Prostate gland (tissue), 2 donors: ENCODE results near the gene DHX16. TPM values are rescaled to one million over a fixed set of nuclear protein-coding genes. Genes with fewer than 3 reads are reported as not detected.

Source experiments
- DNase-seq: peaks from one replicate; pipeline ENCODE4 v3.0.0-alpha.2; 2019; ENCODE audit warnings: low spot score
- H3K27ac ChIP-seq, 2 donors: fragments of 200-600 bp; sonication (generic); 2 replicates each; pipeline ENCODE4 v1.5.1; 2017 to 2019
- H3K27me3 ChIP-seq: fragments of 200-600 bp; sonication (generic); replicated peaks from 2 replicates; pipeline ENCODE4 v1.5.1; 2019; ENCODE audit not compliant: insufficient read depth
- H3K36me3 ChIP-seq, 2 donors: fragments of 200-600 bp; sonication (generic); 1 replicate in 1 of 2; 2 replicates in 1 of 2; pipeline versions ENCODE4 v1.5.1 to v1.8.1; 2017 to 2019
- H3K4me1 ChIP-seq: fragments of 200-600 bp; sonication (generic); replicated peaks from 2 replicates; pipeline ENCODE4 v1.5.1; 2019
- H3K4me3 ChIP-seq, 2 donors: fragments of 200-600 bp; sonication (generic); 2 replicates each; pipeline ENCODE4 v1.5.1; 2017 to 2019
- H3K9me3 ChIP-seq: fragments of 200-600 bp; sonication (generic); 2 replicates; pipeline ENCODE4 v1.5.1; 2017
- CTCF ChIP-seq, 4 experiments: fragments of 200-600 bp in 2 of 4; fragments of 450-650 bp in 2 of 4; sonication (generic) in 2 of 4; IDR thresholded peaks; 1 replicate in 3 of 4; 2 replicates in 1 of 4; pipeline ENCODE4 v1.5.1; 2016 to 2019; ENCODE audit warnings: antibody characterized with exemption in 4 of 4, mild to moderate bottlenecking in 2 of 4, moderate library complexity in 2 of 4
- POLR2A ChIP-seq: fragments of 450-650 bp; IDR thresholded peaks from one replicate; pipeline ENCODE4 v1.6.1; 2016; ENCODE audit warnings: antibody characterized with exemption, mild to moderate bottlenecking
- POLR2AphosphoS5 ChIP-seq: sonication (generic); formaldehyde crosslinking; IDR thresholded peaks from one replicate; pipeline ENCODE4 v1.6.1; 2017; ENCODE audit warnings: antibody characterized with exemption
- WGBS: methylation state at CpG from one replicate; pipeline ENCODE4 v1.1.5; 2018; 5-methylcytosine and 5-hydroxymethylcytosine counted together
- intact Hi-C: fragments of 100-400 bp; cut with DNase I; formaldehyde crosslinking; loops from one replicate; pipeline ENCODE4 v1.14.2; 2022
- total RNA-seq, 2 donors: library from RNA; depleted of rRNA; stranded (reverse); fragments of >200 nt; gene quantifications; one replicate each; pipeline ENCODE4 v1.1.0, GENCODE V29; 2016

The DHX16 gene
- total RNA-seq, 2 donors from 2014 or later: 26.4 to 41.0 TPM

- Histone ChIP-seq H3K9me3 (no peaks in the 10 kb centered on the region), H3K4me1 (no peaks in the 10 kb centered on the region), H3K36me3 (no peaks in the 10 kb centered on the region), H3K27me3 (no peaks in the 10 kb centered on the region), H3K27ac (no peak overlapping the region), H3K4me3 (no peak overlapping the region)
- TF ChIP-seq CTCF (IDR thresholded peaks at IDR 0.05) (no peak), POLR2A (no peak), POLR2AphosphoS5 (no peak)
- WGBS: 100% methylated on average over 2 of the region's 2 CpGs
- intact Hi-C loops: no loop called here
- DNase-seq: no peak
Measured at GRCh38 chr6:30643656-30644055, 29.1 kb downstream of the DHX16 start.

- H3K9me3 ChIP-seq: no peaks in the 10 kb centered on the region
- 84% methylated on average over 1 of the region's 1 CpG for WGBS
- no peaks in the 10 kb centered on the region for H3K36me3 ChIP-seq
- TF ChIP-seq POLR2A (no peak), POLR2AphosphoS5 (no peak), CTCF (IDR thresholded peaks at IDR 0.05) (no peak)
- no peaks in the 10 kb centered on the region for H3K27me3 ChIP-seq
- intact Hi-C loops: no loop called here
- H3K4me3 ChIP-seq: no peak overlapping the region
- no peaks in the 10 kb centered on the region for H3K4me1 ChIP-seq
- no peak overlapping the region for H3K27ac ChIP-seq
- no peak for DNase-seq
Measured at GRCh38 chr6:30641048-30641447, 31.8 kb downstream of the DHX16 start.

- no peaks in the 10 kb centered on the region for H3K36me3 ChIP-seq
Measured at GRCh38 chr6:30640481-30640880, 32.3 kb downstream of the DHX16 start.

GRCh38 chr6:30635834-30636233 lies 37.0 kb downstream of the DHX16 start:
- TF ChIP-seq POLR2AphosphoS5 (no peak), POLR2A (no peak), CTCF (IDR thresholded peaks at IDR 0.05) (no peak)
- H3K27ac ChIP-seq: no peak overlapping the region
- 97% methylated on average over 3 of the region's 3 CpGs for WGBS
- H3K36me3 ChIP-seq: no peaks in the 10 kb centered on the region
- DNase-seq: no peak
- H3K9me3 ChIP-seq: no peaks in the 10 kb centered on the region
- intact Hi-C loops: no loop called here
- H3K27me3 ChIP-seq: no peaks in the 10 kb centered on the region
- no peaks in the 10 kb centered on the region for H3K4me1 ChIP-seq
- H3K4me3 ChIP-seq: no peak overlapping the region

More at GRCh38 chr6:30640481-30640880, 32.3 kb downstream of the DHX16 start:
- Histone ChIP-seq H3K27ac (no peak overlapping the region), H3K4me1 (no peaks in the 10 kb centered on the region), H3K9me3 (no peaks in the 10 kb centered on the region), H3K27me3 (no peaks in the 10 kb centered on the region), H3K4me3 (no peak overlapping the region)
- WGBS: 71% methylated on average over 10 of the region's 10 CpGs
- intact Hi-C loops: no loop called here
- DNase-seq: no peak
- TF ChIP-seq CTCF (IDR thresholded peaks at IDR 0.05): no peak

GRCh38 chr6:30626484-30627366 lies 46.1 kb downstream of the DHX16 start, which contains the start of gene ATAT1:
Gene ATAT1, plus strand, starts transcription at chr6:30626874.
- WGBS: 3% methylated on average over 36 of the region's 36 CpGs
- Histone ChIP-seq H3K4me1 (no peaks in the 10 kb centered on the region), H3K4me3 (peak within 1 kb of the TSS; percentile 53 to 56), H3K27ac (peak within 1 kb of the TSS; percentile 86 to 90), H3K9me3 (no peaks in the 10 kb centered on the region), H3K27me3 (no peaks in the 10 kb centered on the region), H3K36me3 (peaks cover 5 to 12% of the 10 kb centered on the region in 2 donors)
- DNase-seq: peak; percentile 87
- peak; percentile 87 for TF ChIP-seq POLR2AphosphoS5
- peak; percentile 71 for TF ChIP-seq POLR2A
- TF ChIP-seq CTCF (IDR thresholded peaks at IDR 0.05): peak in 3 of 4 experiments; percentile 33 to 65 (median 62)
- intact Hi-C loops: no loop called here
